OCI-LY7 (cell line): Measurements from ENCODE around the gene MGMT.

ENCODE experiments used
- CTCF ChIP-seq: fragments of 200-600 bp; sonication (generic); conservative IDR thresholded peaks from 2 replicates; pipeline ENCODE4 v1.5.1; 2014; ENCODE audit warnings: mild to moderate bottlenecking, antibody characterized with exemption, low read length, moderate library complexity, mixed read lengths
- EZH2phosphoT487 ChIP-seq: fragments of 200-600 bp; sonication (generic); IDR thresholded peaks from 2 replicates; pipeline ENCODE4 v1.6.1; 2018; ENCODE audit warnings: low read depth, borderline replicate concordance, mild to moderate bottlenecking, mixed run types, antibody characterized with exemption, low read length, moderate library complexity, mixed read lengths

GRCh38 chr10:129771991-129772431 lies 305.0 kb downstream of the MGMT start:
- TF ChIP-seq EZH2phosphoT487 (no peak), CTCF (no peak)
